ENCODE data around the gene STX11.

Gene STX11

DNA sequence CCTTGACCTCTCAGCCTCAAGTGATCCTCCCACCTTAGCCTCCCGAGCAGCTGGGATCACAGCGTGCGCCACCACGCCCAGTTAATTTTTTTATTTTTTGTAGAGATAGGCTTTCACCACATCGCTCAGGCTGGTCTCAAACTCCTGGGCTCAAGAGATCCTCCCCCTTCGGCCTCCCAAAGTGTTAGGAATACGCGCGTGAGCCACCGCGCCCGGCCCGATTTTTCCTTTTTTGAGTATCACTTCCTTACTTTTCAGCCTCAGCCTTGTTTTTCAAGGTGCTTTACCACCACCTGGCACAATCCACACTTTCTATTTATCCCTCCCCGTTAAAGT, 791 bp upstream of the STX11 start:
- no peak for TF ChIP-seq TAF1 (IDR thresholded peaks at IDR 0.05; ENCODE audit: low read depth)
- no peak for TF ChIP-seq TEAD4 (IDR thresholded peaks at IDR 0.05)
- no peak for TF ChIP-seq EP300 (IDR thresholded peaks at IDR 0.05; ENCODE audit: borderline replicate concordance)
- TF ChIP-seq, protein P1, sequence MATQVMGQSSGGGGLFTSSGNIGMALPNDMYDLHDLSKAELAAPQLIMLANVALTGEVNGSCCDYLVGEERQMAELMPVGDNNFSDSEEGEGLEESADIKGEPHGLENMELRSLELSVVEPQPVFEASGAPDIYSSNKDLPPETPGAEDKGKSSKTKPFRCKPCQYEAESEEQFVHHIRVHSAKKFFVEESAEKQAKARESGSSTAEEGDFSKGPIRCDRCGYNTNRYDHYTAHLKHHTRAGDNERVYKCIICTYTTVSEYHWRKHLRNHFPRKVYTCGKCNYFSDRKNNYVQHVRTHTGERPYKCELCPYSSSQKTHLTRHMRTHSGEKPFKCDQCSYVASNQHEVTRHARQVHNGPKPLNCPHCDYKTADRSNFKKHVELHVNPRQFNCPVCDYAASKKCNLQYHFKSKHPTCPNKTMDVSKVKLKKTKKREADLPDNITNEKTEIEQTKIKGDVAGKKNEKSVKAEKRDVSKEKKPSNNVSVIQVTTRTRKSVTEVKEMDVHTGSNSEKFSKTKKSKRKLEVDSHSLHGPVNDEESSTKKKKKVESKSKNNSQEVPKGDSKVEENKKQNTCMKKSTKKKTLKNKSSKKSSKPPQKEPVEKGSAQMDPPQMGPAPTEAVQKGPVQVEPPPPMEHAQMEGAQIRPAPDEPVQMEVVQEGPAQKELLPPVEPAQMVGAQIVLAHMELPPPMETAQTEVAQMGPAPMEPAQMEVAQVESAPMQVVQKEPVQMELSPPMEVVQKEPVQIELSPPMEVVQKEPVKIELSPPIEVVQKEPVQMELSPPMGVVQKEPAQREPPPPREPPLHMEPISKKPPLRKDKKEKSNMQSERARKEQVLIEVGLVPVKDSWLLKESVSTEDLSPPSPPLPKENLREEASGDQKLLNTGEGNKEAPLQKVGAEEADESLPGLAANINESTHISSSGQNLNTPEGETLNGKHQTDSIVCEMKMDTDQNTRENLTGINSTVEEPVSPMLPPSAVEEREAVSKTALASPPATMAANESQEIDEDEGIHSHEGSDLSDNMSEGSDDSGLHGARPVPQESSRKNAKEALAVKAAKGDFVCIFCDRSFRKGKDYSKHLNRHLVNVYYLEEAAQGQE (IDR thresholded peaks at IDR 0.05; ENCODE audit: low read depth): no peak
- TF ChIP-seq ZBTB7A (IDR thresholded peaks at IDR 0.05; ENCODE audit: low read depth): no peak
- TF ChIP-seq CREB1 (IDR thresholded peaks at IDR 0.05; ENCODE audit: low read depth): no peak
- no peak for TF ChIP-seq RAD21 (IDR thresholded peaks at IDR 0.05; ENCODE audit: low read depth)
- TF ChIP-seq, protein P2, sequence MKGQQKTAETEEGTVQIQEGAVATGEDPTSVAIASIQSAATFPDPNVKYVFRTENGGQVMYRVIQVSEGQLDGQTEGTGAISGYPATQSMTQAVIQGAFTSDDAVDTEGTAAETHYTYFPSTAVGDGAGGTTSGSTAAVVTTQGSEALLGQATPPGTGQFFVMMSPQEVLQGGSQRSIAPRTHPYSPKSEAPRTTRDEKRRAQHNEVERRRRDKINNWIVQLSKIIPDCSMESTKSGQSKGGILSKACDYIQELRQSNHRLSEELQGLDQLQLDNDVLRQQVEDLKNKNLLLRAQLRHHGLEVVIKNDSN (IDR thresholded peaks at IDR 0.05): no peak
- TF ChIP-seq YY1 (IDR thresholded peaks at IDR 0.05; ENCODE audit: low read depth): no peak
- no peak for TF ChIP-seq NFIC (IDR thresholded peaks at IDR 0.05)

- TF ChIP-seq EP300 (IDR thresholded peaks at IDR 0.05; ENCODE audit: borderline replicate concordance): no peak
- TF ChIP-seq, protein P2 (IDR thresholded peaks at IDR 0.05): no peak
- TF ChIP-seq, protein P1 (IDR thresholded peaks at IDR 0.05; ENCODE audit: low read depth): no peak
- TF ChIP-seq, protein P3, sequence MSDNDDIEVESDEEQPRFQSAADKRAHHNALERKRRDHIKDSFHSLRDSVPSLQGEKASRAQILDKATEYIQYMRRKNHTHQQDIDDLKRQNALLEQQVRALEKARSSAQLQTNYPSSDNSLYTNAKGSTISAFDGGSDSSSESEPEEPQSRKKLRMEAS (IDR thresholded peaks at IDR 0.05): peak; percentile 44; the same call in 1 of the 2 replicates
Measured at GRCh38 chr6:144150710-144151657, 667 bp downstream of the STX11 start.

DNA sequence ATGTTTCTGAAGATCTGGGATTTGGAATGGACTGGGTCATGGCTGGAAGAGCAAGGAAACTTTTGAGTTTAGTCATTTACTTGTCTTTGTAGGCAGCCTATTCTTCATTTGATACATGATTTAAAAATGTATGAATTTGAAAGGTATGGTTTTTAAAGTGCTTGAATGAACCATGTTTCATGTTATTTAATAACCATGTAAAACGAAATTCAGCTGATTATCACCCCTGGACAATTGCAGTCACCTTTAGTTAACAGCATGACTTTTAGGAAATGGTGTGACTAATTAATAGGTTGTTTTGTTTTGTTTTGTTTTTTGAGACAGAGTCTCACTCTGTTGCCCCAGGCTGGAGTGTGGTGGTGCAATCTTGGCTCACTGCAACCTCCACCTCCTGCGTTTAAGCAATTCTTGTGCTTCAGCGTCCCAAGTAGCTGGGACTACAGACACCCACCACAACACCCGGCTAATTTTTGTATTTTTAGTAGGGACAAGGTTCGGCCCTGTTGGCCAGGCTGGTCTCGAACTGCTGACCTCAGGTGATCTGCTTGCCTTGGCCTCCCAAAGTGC, 2.1 kb downstream of the STX11 start:
- no peak for TF ChIP-seq CREB1 (IDR thresholded peaks at IDR 0.05; ENCODE audit: low read depth)
- TF ChIP-seq EGR1 (IDR thresholded peaks at IDR 0.05): no peak
- TF ChIP-seq, protein P3 (IDR thresholded peaks at IDR 0.05): no peak
- no peak for TF ChIP-seq FOXM1 (IDR thresholded peaks at IDR 0.05; ENCODE audit: borderline replicate concordance, low read depth)
- no peak for TF ChIP-seq EP300 (IDR thresholded peaks at IDR 0.05; ENCODE audit: borderline replicate concordance)
- TF ChIP-seq TCF12 (IDR thresholded peaks at IDR 0.05; ENCODE audit: low read depth): no peak
- TF ChIP-seq CEBPB (IDR thresholded peaks at IDR 0.05): no peak
- no peak for TF ChIP-seq TEAD4 (IDR thresholded peaks at IDR 0.05)
- TF ChIP-seq TAF1 (IDR thresholded peaks at IDR 0.05; ENCODE audit: low read depth): no peak
- no peak for TF ChIP-seq ZBTB7A (IDR thresholded peaks at IDR 0.05; ENCODE audit: low read depth)
- TF ChIP-seq NFIC (IDR thresholded peaks at IDR 0.05): no peak
- TF ChIP-seq YY1 (IDR thresholded peaks at IDR 0.05; ENCODE audit: low read depth): no peak
- TF ChIP-seq, protein P2 (IDR thresholded peaks at IDR 0.05): no peak
- TF ChIP-seq, protein P1 (IDR thresholded peaks at IDR 0.05; ENCODE audit: low read depth): no peak
- TF ChIP-seq RAD21 (IDR thresholded peaks at IDR 0.05; ENCODE audit: low read depth): no peak

- TF ChIP-seq TEAD4 (IDR thresholded peaks at IDR 0.05) (no peak), CEBPB (IDR thresholded peaks at IDR 0.05) (no peak), TAF1 (IDR thresholded peaks at IDR 0.05; ENCODE audit: low read depth) (no peak), NFIC (IDR thresholded peaks at IDR 0.05) (no peak), RAD21 (IDR thresholded peaks at IDR 0.05; ENCODE audit: low read depth) (no peak), EP300 (IDR thresholded peaks at IDR 0.05; ENCODE audit: borderline replicate concordance) (no peak), FOXM1 (IDR thresholded peaks at IDR 0.05; ENCODE audit: borderline replicate concordance, low read depth) (no peak)
- TF ChIP-seq, protein P1 (IDR thresholded peaks at IDR 0.05; ENCODE audit: low read depth): no peak
Measured at GRCh38 chr6:144153260-144153659, 2.9 kb downstream of the STX11 start.
